ENCODE data around the gene OBSCN. TPM values are rescaled to one million over a fixed set of nuclear protein-coding genes. Genes with fewer than 3 reads are reported as not detected.

OBSCN gene, protein sequence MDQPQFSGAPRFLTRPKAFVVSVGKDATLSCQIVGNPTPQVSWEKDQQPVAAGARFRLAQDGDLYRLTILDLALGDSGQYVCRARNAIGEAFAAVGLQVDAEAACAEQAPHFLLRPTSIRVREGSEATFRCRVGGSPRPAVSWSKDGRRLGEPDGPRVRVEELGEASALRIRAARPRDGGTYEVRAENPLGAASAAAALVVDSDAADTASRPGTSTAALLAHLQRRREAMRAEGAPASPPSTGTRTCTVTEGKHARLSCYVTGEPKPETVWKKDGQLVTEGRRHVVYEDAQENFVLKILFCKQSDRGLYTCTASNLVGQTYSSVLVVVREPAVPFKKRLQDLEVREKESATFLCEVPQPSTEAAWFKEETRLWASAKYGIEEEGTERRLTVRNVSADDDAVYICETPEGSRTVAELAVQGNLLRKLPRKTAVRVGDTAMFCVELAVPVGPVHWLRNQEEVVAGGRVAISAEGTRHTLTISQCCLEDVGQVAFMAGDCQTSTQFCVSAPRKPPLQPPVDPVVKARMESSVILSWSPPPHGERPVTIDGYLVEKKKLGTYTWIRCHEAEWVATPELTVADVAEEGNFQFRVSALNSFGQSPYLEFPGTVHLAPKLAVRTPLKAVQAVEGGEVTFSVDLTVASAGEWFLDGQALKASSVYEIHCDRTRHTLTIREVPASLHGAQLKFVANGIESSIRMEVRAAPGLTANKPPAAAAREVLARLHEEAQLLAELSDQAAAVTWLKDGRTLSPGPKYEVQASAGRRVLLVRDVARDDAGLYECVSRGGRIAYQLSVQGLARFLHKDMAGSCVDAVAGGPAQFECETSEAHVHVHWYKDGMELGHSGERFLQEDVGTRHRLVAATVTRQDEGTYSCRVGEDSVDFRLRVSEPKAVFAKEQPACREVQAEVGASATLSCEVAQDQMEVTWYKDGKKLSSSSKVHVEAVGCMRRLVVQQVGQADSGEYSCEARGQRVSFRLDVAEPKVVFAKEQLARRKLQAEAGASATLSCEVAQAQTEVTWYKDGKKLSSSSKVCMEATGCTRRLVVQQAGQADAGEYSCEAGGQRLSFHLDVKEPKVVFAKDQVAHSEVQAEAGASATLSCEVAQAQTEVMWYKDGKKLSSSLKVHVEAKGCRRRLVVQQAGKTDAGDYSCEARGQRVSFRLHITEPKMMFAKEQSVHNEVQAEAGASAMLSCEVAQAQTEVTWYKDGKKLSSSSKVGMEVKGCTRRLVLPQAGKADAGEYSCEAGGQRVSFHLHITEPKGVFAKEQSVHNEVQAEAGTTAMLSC (N-terminal part only)
- total RNA-seq (100 to 1,000 TPM in 3 of 5 experiments, 10 to 100 TPM in 2; 27.4 to 132 (median 110) TPM), polyA plus RNA-seq (1 to 10 TPM; 1.3 to 3.8 TPM), total RNA-seq (703 reads per million, percentile 99 among the genes with 10 or more reads in this experiment)

DNA sequence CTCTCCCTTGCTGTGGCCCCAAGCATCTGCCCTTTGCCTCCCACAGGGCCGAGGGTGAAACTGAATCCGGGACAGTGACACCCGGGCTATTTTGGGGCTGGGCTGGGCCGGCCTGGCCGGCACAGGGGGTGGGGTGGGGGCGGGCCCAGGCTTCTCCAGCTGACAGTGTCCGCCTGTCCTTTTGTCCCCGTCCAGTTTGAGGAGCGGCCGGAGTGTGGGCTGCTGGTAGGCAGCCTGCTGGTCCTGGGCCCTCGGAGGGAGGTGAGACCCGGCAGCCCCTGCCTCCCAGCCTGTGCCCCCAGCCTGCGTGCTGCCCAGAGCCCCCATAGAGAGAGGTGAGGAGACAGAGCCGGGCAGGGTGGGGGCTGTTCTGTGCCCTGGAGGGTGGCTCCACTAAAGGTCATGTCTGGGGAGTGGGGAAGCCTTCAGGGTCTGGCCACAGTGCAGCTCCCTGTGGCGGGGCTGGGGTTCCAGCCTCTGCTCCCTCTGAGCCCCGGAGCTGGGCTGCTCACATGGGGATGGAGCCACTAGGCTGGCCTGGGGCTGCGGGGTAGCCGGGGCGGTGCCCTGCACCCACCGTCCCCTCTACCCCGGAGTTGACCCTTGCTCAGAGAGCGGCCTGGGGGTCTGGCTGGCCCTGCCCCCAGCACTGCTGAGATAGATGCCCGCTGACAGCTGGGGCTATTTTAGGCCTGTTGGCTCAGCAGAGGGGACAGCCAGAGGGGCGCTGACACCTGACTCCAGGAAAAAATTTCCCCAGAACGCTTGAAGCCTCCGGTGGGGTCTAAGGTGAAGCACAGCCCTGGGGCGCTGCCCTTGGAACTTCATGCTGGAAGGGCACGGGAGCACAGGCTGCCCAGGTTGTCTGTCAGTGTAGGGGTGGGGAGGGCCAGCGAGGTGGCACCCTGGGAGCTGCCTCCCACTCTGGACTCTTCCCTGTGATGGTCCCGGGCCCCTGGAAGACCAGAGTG, at the start of gene OBSCN:
Gene OBSCN (plus strand): TSS at position 194 of the 971 bp plus-strand sequence. CDS start 3,740 bp downstream, outside the sequence.
- H3K27me3 ChIP-seq (ENCODE audit: control insufficient read depth in 2 of 2, insufficient read depth in 2 of 2, low read length in 2 of 2): no peaks in the 10 kb centered on the region
- peak within 1 kb of the TSS in 1 of 9 donors; percentile 62 for H3K27ac Mint-ChIP-seq
- H3K4me1 ChIP-seq (ENCODE audit: control insufficient read depth in 2 of 2, insufficient read depth in 2 of 2, low read length in 2 of 2): no peaks in the 10 kb centered on the region
- no peak within 1 kb of the TSS for H3K4me3 Mint-ChIP-seq
- peaks cover 0 to 3% (median 0%) of the 10 kb centered on the region in 7 donors for H3K4me1 Mint-ChIP-seq
- CTCF ChIA-PET: no interaction called here
- no peak for DNase-seq
- no peak for ATAC-seq
- no peaks in the 10 kb centered on the region for H3K36me3 ChIP-seq (ENCODE audit: control insufficient read depth in 2 of 3, insufficient read depth in 3 of 3, low read length in 3 of 3)
- intact Hi-C loops (cut with micrococcal nuclease): no loop called here
- H3K9me3 ChIP-seq (ENCODE audit: control insufficient read depth in 2 of 3, low read length in 3 of 3): no peaks in the 10 kb centered on the region
- POLR2A ChIA-PET: no interaction called here
- no peaks in the 10 kb centered on the region for H3K36me3 Mint-ChIP-seq
- H3K4me3 ChIP-seq (ENCODE audit: low read length): no peak within 1 kb of the TSS
- no peaks in the 10 kb centered on the region for H3K9me3 Mint-ChIP-seq
- H3K27me3 Mint-ChIP-seq: peaks cover 4 to 19% (median 10%) of the 10 kb centered on the region in 5 donors
- no peak within 1 kb of the TSS for H3K27ac ChIP-seq (ENCODE audit: low read depth, low read length)

DNA sequence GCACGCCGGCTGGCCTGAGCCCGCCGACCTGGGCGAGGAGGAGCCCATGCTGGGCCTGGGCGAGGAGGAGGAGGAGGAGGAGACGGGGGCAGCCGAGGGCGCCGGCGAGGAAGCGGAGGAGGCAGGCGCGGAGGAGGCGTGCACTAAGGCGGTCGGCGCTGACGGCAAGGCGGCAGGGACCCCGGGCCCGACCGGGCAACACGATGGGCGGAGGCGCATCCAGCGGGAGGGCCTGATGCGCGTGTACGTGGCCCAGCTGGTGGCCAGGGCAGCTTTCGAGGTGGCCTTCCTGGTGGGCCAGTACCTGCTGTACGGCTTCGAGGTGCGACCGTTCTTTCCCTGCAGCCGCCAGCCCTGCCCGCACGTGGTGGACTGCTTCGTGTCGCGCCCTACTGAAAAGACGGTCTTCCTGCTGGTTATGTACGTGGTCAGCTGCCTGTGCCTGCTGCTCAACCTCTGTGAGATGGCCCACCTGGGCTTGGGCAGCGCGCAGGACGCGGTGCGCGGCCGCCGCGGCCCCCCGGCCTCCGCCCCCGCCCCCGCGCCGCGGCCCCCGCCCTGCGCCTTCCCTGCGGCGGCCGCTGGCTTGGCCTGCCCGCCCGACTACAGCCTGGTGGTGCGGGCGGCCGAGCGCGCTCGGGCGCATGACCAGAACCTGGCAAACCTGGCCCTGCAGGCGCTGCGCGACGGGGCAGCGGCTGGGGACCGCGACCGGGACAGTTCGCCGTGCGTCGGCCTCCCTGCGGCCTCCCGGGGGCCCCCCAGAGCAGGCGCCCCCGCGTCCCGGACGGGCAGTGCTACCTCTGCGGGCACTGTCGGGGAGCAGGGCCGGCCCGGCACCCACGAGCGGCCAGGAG, 49.5 kb upstream of the OBSCN start:
- no peak overlapping the region for H3K27ac Mint-ChIP-seq
- no peaks in the 10 kb centered on the region for H3K27me3 Mint-ChIP-seq
- Histone ChIP-seq H3K4me1 (ENCODE audit: control insufficient read depth in 2 of 2, insufficient read depth in 2 of 2, low read length in 2 of 2) (peaks cover 0 to 25% of the 10 kb centered on the region in 2 donors), H3K4me3 (ENCODE audit: low read length) (no peak overlapping the region), H3K27ac (ENCODE audit: low read depth, low read length) (no peak overlapping the region), H3K9me3 (ENCODE audit: control insufficient read depth in 2 of 3, low read length in 3 of 3) (no peaks in the 10 kb centered on the region), H3K27me3 (ENCODE audit: control insufficient read depth in 2 of 2, insufficient read depth in 2 of 2, low read length in 2 of 2) (no peaks in the 10 kb centered on the region), H3K36me3 (ENCODE audit: control insufficient read depth in 2 of 3, insufficient read depth in 3 of 3, low read length in 3 of 3) (no peaks in the 10 kb centered on the region)
- peaks cover 0 to 38% (median 24%) of the 10 kb centered on the region in 7 donors for H3K4me1 Mint-ChIP-seq
- ATAC-seq: no peak
- no peak for DNase-seq
- H3K36me3 Mint-ChIP-seq: no peaks in the 10 kb centered on the region
- intact Hi-C loops (cut with micrococcal nuclease): no loop called here
- H3K9me3 Mint-ChIP-seq: no peaks in the 10 kb centered on the region
- ChIA-PET CTCF (interaction anchor here (1.0 kb wide), 1 partner anchor 328 kb away, joined by 3 read pairs; the partner anchor contains the start of gene RNF187), POLR2A (no interaction called here)
- H3K4me3 Mint-ChIP-seq: no peak overlapping the region

GRCh38 chr1:228159008-228159665, 48.7 kb upstream of the OBSCN start:
- no peaks in the 10 kb centered on the region for H3K36me3 ChIP-seq (ENCODE audit: control insufficient read depth in 2 of 3, insufficient read depth in 3 of 3, low read length in 3 of 3)
- H3K9me3 ChIP-seq (ENCODE audit: control insufficient read depth in 2 of 3, low read length in 3 of 3): no peaks in the 10 kb centered on the region
- DNase-seq (no peak), ATAC-seq (no peak)
- peak overlapping the region in 2 of 9 donors; percentile 16 to 19 for H3K27ac Mint-ChIP-seq
- peaks cover 0 to 2% (median 0%) of the 10 kb centered on the region in 11 donors for H3K9me3 Mint-ChIP-seq
- no peaks in the 10 kb centered on the region for H3K27me3 ChIP-seq (ENCODE audit: control insufficient read depth in 2 of 2, insufficient read depth in 2 of 2, low read length in 2 of 2)
- ChIA-PET CTCF (no interaction called here), POLR2A (no interaction called here)
- no peaks in the 10 kb centered on the region for H3K27me3 Mint-ChIP-seq
- no peak overlapping the region for H3K4me3 ChIP-seq (ENCODE audit: low read length)
- H3K27ac ChIP-seq (ENCODE audit: low read depth, low read length): no peak overlapping the region
- H3K4me3 Mint-ChIP-seq: no peak overlapping the region
- peaks cover 4 to 41% (median 28%) of the 10 kb centered on the region in 7 donors for H3K4me1 Mint-ChIP-seq
- peaks cover 0 to 27% of the 10 kb centered on the region in 2 donors for H3K4me1 ChIP-seq (ENCODE audit: control insufficient read depth in 2 of 2, insufficient read depth in 2 of 2, low read length in 2 of 2)
- no peaks in the 10 kb centered on the region for H3K36me3 Mint-ChIP-seq
- intact Hi-C loops (cut with micrococcal nuclease): no loop called here

GRCh38 chr1:228160201-228160761, 47.6 kb upstream of the OBSCN start:
- Histone ChIP-seq H3K27me3 (ENCODE audit: control insufficient read depth in 2 of 2, insufficient read depth in 2 of 2, low read length in 2 of 2) (no peaks in the 10 kb centered on the region), H3K4me3 (ENCODE audit: low read length) (no peak overlapping the region), H3K4me1 (ENCODE audit: control insufficient read depth in 2 of 2, insufficient read depth in 2 of 2, low read length in 2 of 2) (peaks cover 6 to 34% of the 10 kb centered on the region in 2 donors), H3K9me3 (ENCODE audit: control insufficient read depth in 2 of 3, low read length in 3 of 3) (no peaks in the 10 kb centered on the region), H3K27ac (ENCODE audit: low read depth, low read length) (no peak overlapping the region), H3K36me3 (ENCODE audit: control insufficient read depth in 2 of 3, insufficient read depth in 3 of 3, low read length in 3 of 3) (no peaks in the 10 kb centered on the region)
- Mint-ChIP-seq H3K27ac (no peak overlapping the region), H3K4me1 (peaks cover 7 to 43% (median 27%) of the 10 kb centered on the region in 7 donors), H3K27me3 (no peaks in the 10 kb centered on the region), H3K9me3 (peaks cover 0 to 2% (median 0%) of the 10 kb centered on the region in 11 donors), H3K36me3 (no peaks in the 10 kb centered on the region), H3K4me3 (no peak overlapping the region)
- DNase-seq (no peak), ATAC-seq (no peak)
- CTCF ChIA-PET: no interaction called here
- intact Hi-C loops (cut with micrococcal nuclease): loop anchor here in 1 of 2 donors (10.0 kb wide), 1 partner anchor 1185 kb away; the partner anchor contains the start of gene CCSAP
- POLR2A ChIA-PET: interaction anchor here (8.3 kb wide), 1 partner anchor 23 kb away, joined by 109 read pairs; the partner anchor contains the start of gene GUK1

Measured in naive thymus-derived CD4-positive, alpha-beta T cell (primary cell).